GM21515 (cell line): ENCODE data around the gene AP5Z1.
"Not testable (repeated sequence)": the region's sequence is repeated elsewhere in the genome, so short reads cannot be mapped to it uniquely, and the experiment has no call there.

Source experiments
- ATAC-seq: cut with Tn5 transposase; IDR thresholded peaks from one replicate; pipeline ENCODE4 v1.9.1; 2021; ENCODE audit not compliant: unreplicated experiment

Gene AP5Z1

DNA sequence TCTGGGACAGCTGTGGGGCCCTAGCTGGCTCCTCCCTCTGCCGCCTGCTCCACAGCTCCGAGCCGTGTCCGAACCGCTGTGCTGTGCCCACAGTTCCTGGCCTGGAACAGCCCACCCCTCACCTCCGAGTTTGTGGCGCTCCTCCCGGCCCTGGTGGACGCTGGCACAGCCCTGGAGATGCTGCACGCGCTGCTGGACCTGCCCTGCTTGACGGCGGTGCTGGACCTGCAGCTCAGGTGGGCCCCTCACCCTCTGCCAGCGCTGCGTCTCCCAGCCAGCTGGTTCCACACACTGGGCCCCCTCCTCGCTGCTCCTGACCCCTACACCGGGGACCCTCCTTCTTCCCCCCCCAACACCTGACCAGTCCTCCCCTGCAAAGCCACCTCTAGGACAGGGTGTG lies 12.1 kb downstream of the AP5Z1 start:
- ATAC-seq: no peak

DNA sequence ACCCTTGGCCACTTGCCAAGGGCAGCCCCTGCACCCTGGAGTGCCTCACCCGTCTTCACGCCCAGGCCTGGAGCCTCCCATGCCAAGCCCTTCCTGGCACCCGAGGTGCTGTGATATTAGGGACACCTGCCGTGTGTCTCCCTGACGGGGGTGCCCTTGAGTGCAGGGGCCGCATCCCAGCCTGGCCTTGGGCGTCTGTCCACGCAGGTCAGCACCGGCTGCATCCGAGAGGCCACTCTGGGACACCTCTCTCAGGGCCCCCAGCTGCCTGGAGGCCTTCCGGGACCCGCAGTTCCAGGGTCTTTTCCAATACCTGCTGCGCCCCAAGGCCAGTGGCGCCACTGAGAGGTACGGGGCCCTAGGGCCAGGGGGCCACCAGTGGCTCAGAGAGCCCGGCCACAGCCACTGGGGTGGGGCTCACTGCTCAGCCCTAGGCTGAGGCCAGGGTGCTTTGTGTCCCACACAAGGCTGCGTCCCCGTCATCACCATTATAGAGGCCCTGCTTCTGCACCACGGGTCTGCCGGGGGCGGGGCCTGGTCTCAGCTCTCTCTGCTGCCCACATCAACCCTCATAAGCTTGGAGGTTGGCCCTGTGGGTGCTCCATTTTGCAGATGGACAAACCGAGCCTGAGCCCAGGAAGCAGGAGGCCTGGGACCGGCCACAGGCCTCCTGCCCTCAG lies 12.7 kb downstream of the AP5Z1 start:
- no peak for ATAC-seq

DNA sequence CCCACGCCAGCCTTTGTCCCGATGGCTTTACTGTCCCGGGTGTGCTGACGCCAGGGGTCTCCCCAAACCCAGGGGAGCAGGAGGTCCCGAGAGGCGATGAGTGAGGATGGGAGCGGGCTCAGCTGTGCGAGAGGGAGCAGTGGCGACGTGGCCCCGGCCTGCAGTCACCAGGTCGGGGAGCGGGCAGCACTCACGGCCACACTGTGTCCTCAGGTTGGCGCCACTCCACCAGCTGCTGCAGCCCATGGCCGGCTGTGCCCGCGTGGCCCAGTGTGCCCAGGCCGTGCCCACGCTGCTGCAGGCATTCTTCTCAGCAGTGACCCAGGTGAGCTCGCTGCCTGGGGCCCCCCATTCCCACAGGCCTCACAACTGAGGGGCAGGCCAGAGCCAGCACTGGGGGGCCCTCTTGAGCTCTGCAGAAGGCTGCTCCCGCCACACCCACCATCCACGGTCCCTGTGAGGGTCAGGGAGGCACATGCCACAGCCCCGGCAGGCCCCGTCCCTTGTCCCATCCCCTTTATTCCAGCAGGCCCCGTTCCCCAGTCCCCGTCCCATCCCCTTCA lies 13.3 kb downstream of the AP5Z1 start:
- no peak for ATAC-seq

DNA sequence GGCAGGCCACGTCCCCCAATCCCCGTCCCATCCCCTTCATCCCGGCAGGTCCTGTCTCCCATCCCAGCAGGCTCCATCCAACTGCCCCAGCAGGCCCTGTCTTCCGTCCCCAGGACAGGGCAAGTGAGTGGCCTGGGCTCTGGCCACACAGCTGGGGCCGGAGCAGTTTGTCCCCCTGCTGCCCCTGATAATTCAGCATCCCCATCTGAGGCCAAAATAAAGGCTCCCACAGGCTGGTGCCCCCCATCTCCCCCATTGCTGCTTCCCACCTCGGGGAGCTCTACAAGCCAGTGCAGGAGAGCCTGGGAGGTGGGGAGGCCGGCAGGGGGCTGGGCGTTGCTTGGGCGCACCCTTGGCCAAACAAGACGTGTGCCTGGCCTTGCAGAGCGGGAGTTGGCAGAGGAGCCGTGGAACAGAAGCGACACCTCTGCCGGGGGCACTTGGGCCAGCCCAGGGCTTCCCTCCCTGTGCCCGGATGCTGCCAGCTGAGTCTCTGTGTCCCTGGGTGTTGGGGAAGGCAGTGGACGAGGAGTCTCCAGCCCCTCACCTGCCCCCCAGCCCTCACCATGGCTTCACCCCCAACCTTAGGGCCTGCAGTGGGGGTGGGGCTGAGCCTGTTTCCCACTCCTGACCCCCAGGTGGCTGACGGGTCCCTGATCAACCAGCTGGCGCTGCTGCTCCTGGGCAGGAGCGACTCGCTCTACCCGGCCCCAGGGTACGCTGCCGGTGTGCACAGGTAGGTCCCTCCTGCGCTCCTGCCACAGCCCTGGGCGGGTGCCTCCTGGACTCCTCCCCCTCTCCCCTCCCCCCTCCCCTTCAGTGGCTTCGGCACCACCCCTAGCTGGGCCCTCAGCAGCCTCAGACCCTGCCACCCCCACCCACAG lies 14.0 kb downstream of the AP5Z1 start:
- ATAC-seq: no peak

- ATAC-seq: no peak
Observed at GRCh38 chr7:4790078-4790465, 14.6 kb downstream of the AP5Z1 start.

GRCh38 chr7:4790516-4790991 lies 15.1 kb downstream of the AP5Z1 start:
- no peak for ATAC-seq

- ATAC-seq: no peak
Observed at GRCh38 chr7:4791101-4791737, 15.8 kb downstream of the AP5Z1 start.

DNA sequence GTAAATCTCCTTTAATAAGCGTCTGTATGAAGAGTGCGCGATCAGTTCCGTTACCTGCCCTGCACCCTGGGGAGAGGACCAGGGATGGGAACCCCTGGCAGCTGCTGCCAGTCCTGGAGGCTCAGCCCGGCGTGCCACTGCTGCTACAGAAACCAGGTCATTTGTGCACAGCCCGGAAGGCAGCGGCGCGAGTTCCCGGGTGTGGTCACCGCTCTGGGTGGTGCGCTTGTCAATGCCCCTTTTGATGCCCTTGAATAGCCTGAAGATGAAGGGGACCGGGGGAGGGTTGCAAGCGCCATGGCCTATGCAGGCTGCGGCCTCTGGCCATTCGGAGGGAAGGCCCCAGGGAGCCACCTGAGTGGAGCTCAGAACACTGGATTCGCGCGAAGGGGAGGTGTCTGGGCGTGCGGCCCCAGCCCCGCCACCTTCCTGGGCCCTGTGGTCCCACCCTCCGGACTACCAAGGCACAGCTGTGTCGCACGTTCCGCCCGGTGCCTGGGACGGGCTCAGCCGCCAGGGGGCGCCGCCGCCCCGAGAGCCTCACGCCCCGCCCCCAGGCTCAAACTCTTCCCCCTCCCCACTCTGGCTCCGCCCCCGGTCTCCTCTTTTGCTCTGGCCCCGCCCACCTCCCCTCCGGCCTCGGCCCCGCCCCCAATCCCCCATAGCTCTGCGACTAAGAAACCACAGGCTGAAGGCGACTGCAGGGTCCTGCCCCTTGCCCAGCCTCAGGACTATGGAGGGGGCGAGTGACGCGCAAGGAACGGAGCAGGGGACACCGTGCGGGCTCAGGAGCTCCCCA lies 16.5 kb downstream of the AP5Z1 start:
- ATAC-seq: no peak

DNA sequence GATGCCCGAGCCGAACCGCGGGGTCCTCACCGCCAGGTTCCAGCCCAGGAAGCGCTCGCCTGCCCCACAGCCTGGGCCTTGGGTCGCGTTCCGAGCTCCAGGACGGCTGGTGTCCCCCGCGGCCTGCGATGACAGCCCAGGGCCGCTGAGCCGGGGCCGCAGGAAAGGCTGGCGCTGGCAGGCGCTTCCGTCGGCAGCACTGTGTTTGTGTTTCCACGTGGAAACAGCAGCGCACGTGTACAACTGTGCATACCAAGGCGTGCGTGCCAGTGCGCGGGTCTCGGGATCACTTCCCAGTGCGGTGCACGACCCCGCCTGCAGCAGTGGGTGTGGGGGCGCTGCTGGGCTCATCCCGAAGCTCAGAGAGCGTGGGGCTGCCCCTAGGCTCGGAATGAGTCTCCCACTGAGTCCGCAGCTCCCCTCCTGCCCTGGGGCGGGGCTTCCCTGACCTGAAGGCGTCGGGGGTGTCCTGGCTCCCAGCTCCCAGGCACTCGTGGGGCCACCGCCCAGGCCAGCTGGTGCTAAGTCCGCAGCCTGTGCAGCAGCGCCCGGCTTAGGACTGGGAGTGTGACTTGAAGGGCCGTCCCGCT lies 17.2 kb downstream of the AP5Z1 start:
- no peak for ATAC-seq

DNA sequence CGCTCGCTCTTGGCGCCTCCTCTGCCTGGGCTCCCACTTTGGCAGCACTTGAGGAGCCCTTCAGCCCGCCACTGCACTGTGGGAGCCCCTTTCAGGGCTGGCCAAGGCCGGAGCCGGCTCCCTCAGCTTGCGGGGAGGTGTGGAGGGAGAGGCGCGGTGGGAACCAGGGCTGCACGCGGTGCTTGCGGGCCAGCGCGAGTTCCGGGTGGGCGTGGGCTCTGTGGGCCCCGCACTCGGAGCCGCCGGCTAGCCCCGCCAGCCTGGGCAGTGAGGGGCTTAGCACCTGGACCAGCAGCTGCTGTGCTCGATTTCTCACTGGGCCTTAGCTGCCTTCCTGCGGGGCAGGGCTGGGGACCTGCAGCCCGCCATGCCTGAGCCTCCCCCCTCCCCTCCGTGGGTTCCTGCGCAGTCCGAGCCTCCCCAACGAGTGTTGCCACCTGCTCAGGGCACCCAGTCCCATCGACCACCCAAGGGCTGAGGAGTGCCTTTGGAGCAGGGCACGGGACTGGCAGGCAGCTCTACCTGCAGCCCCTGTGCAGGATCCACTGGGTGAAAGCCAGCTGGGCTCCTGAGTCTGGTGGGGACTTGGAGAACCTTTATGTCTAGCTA lies 18.1 kb downstream of the AP5Z1 start:
- not testable (repeated sequence) for ATAC-seq

- ATAC-seq: not testable (repeated sequence)
Observed at GRCh38 chr7:4794171-4794570, 18.7 kb downstream of the AP5Z1 start.

GRCh38 chr7:4794591-4795350 lies 19.3 kb downstream of the AP5Z1 start:
- ATAC-seq: no peak

GRCh38 chr7:4796453-4796852 lies 21.0 kb downstream of the AP5Z1 start:
- ATAC-seq: no peak

GRCh38 chr7:4797858-4798705 lies 22.7 kb downstream of the AP5Z1 start:
- ATAC-seq: no peak

DNA sequence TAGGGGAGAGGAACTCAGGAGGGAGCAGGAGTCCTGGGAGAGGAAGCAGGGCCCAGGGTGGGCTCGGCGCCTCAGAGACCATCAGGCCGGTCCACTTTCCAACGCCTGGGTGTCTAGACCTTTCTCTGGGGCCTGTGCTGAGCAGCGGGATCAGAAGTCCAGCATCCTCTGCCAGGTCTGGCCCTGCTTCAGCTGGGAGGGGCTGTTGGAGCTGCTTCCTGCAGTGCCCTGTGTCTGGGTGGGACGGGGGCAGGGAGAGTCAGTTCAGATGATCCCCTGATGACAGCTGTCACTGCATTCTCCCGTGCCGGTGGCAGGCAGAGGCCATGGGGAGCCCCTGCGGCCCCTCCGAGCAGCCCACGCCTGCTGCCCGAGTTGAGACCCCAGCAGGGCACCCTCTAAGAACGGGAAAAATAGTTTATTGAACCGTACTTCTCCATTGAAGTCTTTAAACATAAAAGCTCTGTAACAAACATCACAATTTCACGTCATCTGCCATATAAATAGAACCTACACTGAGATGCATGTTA lies 23.3 kb downstream of the AP5Z1 start:
- no peak for ATAC-seq

DNA sequence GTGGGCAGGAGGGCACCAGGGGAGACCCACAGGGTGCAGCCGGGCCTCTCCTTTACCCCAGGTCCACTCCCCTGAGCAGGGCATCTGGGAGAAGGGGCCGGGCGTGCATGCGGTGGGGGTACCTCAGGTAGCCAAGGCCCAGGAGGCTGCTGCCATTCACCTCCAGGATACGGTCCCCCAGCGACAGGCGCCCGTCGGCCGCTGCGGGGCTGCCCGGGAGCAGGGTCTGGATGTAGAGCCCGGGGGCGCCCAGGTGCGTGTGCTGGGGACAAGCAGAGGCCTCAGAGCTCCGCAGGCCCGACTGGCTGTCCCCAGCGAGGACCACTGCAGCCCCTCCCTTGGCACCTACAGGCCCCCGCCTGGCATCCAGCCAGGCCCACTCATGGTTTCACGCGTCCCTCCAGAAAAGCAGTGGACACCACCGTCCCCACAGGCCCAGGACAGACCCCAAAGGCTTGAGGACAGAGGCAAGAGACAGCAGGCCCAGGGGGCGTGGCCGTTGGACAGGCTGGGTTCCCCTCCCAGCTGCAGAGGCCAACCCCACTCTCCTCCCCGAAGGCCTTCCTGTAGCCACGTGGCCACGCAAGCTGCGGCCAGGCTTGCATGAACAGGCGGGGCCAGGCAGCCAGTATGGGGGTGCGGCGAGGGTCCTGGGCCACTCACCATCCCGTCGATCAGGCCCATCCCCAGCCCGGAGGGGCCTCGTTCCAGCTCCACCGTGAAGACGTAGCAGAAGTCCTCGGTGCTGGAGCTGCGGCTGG lies 24.3 kb downstream of the AP5Z1 start:
- no peak for ATAC-seq

DNA sequence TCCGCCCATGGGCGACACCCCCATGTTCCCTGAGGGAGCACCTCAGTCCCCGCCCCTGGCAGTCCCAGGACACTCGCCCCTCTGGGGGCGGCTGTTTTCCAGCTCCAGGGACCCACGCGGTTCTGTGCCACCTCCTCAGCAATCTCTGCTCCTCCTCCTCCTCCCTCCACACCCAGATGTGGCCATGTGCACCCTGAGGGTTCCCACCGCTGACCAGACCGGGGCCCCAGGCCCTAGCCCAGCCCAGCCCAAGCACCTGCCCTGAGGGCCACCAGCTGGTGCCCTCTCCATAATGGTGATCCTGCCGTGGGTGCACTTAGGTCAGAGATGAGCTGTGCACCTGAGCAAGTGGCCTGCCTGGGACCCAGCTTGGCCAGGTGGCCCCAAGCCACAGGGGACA lies 25.1 kb downstream of the AP5Z1 start:
- ATAC-seq: no peak
